A673 (cell line): Measurements from ENCODE around the gene FBXL17. TPM values are rescaled to one million over a fixed set of nuclear protein-coding genes. Genes with fewer than 3 reads are reported as not detected.

ENCODE experiments used
- BruUV-seq: library from RNA; stranded (reverse); fragments of 400-500 nt; replicated peaks from 2 replicates; lab custom pipeline; 2021; lab: Mats Ljungman, UMichigan
- CTCF ChIA-PET: fragments of 300-600 bp; sonication (Branson Sonifier 250); formaldehyde crosslinking; loops from one replicate; lab custom pipeline; 2022; ENCODE audit warnings: antibody characterized with exemption; lab: Charles Lee
- POLR2A ChIA-PET: fragments of 300-600 bp; sonication (Branson Sonifier 250); formaldehyde crosslinking; loops from one replicate; lab custom pipeline; 2022; ENCODE audit warnings: antibody characterized with exemption; ENCODE audit not compliant: low non-redundant PET; lab: Charles Lee
- DNase-seq: peaks from one replicate; pipeline ENCODE4 v3.0.0-alpha.2; 2015; ENCODE audit warnings: low spot score
- H3K27ac ChIP-seq: fragments of 200-600 bp; sonication (generic); 2 replicates; pipeline ENCODE4 v1.5.1; 2016; ENCODE audit warnings: mixed run types, low read depth, mild to moderate bottlenecking, mixed read lengths, antibody characterized with exemption, low read length; ENCODE audit not compliant: poor library complexity, severe bottlenecking
- H3K27me3 ChIP-seq: fragments of 200-600 bp; sonication (generic); replicated peaks from 2 replicates; pipeline ENCODE4 v1.6.1; 2017; ENCODE audit warnings: mixed run types, low read depth, mild to moderate bottlenecking, mixed read lengths, antibody characterized with exemption, low read length; ENCODE audit not compliant: insufficient read depth, poor library complexity
- H3K36me3 ChIP-seq: fragments of 200-600 bp; sonication (generic); 2 replicates; pipeline ENCODE4 v1.6.1; 2016; ENCODE audit warnings: mixed run types, mild to moderate bottlenecking, mixed read lengths, antibody characterized with exemption, low read length; ENCODE audit not compliant: insufficient read depth, poor library complexity, severe bottlenecking
- H3K4me1 ChIP-seq: fragments of 200-600 bp; sonication (generic); 2 replicates; pipeline ENCODE4 v1.6.1; 2017; ENCODE audit warnings: mixed run types, mild to moderate bottlenecking, mixed read lengths, antibody characterized with exemption, low read length; ENCODE audit not compliant: insufficient read depth, poor library complexity, severe bottlenecking
- H3K4me3 ChIP-seq: fragments of 200-600 bp; sonication (generic); 2 replicates; pipeline ENCODE4 v1.5.1; 2016; ENCODE audit warnings: low read depth, mixed run types, mild to moderate bottlenecking, mixed read lengths, low read length; ENCODE audit not compliant: poor library complexity, severe bottlenecking
- H3K9me3 ChIP-seq: fragments of 200-600 bp; sonication (generic); 2 replicates; pipeline ENCODE4 v1.6.1; 2016; ENCODE audit warnings: mixed run types, low read depth, mild to moderate bottlenecking, mixed read lengths, antibody characterized with exemption, low read length; ENCODE audit not compliant: poor library complexity, severe bottlenecking
- EZH2 ChIP-seq: fragments of 200-600 bp; sonication (generic); IDR thresholded peaks from 2 replicates; pipeline ENCODE4 v1.6.1; 2017; ENCODE audit warnings: borderline replicate concordance, low read depth, mild to moderate bottlenecking, mixed read lengths, antibody characterized with exemption, low read length; ENCODE audit not compliant: poor library complexity, severe bottlenecking
- intact Hi-C: fragments of 100-400 bp; cut with micrococcal nuclease; formaldehyde crosslinking; loops from one replicate; pipeline ENCODE4 v1.10.0; 2022; ENCODE audit not compliant: unreplicated experiment
- total RNA-seq: library from RNA; stranded (reverse); gene quantifications from 2 replicates; pipeline ENCODE4 v1.2.3, GENCODE V29; 2021
- TF ChIP-seq, protein P1 (sequence below): fragments of 300-800, 200-600 bp; sonication (generic); conservative IDR thresholded peaks from 2 replicates; pipeline ENCODE4 v1.5.1; 2017; ENCODE audit warnings: low read depth, mild to moderate bottlenecking, antibody characterized with exemption, low read length, moderate library complexity, mixed read lengths

Gene FBXL17
- total RNA-seq, 1 experiment from 2014 or later = 5.7 TPM

DNA sequence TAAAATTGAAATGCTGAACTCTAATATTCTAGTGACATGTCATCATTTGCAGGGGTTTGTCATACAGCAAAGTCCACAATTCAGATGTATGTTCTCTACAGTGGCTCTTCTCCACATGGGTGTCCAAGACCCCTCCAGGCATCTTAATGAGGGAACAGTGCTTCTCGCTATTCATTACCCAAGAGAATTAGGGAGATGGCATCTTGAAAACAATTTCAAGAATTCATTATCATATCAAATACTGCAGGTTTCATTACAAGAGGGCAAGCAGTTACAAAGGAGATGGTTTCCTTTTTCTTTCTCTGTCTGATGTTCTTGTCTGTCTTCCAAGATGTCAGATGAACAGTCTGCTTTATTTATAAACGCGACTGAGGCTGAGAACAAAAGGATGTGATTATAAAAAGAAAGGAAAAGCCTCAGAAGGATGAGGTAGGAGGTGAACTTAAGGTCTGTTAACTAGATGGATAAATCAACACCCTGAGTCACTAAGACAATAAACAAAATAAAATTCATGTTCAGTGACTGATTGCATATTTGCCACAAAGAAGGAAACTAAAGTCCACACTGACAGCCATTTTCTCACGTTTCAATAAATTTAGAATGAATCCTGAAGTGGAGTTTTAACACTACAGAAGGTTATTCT is 384.4 kb downstream of the FBXL17 start:
- POLR2A ChIA-PET = no interaction called here
- Histone ChIP-seq H3K4me1 (no peaks in the 10 kb centered on the region), H3K27ac (no peak overlapping the region), H3K4me3 (no peak overlapping the region), H3K9me3 (no peaks in the 10 kb centered on the region), H3K27me3 (no peaks in the 10 kb centered on the region), H3K36me3 (no peaks in the 10 kb centered on the region)
- CTCF ChIA-PET = no interaction called here
- DNase-seq = no peak
- TF ChIP-seq EZH2 = no peak
- TF ChIP-seq, protein P1, sequence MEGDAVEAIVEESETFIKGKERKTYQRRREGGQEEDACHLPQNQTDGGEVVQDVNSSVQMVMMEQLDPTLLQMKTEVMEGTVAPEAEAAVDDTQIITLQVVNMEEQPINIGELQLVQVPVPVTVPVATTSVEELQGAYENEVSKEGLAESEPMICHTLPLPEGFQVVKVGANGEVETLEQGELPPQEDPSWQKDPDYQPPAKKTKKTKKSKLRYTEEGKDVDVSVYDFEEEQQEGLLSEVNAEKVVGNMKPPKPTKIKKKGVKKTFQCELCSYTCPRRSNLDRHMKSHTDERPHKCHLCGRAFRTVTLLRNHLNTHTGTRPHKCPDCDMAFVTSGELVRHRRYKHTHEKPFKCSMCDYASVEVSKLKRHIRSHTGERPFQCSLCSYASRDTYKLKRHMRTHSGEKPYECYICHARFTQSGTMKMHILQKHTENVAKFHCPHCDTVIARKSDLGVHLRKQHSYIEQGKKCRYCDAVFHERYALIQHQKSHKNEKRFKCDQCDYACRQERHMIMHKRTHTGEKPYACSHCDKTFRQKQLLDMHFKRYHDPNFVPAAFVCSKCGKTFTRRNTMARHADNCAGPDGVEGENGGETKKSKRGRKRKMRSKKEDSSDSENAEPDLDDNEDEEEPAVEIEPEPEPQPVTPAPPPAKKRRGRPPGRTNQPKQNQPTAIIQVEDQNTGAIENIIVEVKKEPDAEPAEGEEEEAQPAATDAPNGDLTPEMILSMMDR = no peak
- BruUV-seq = no TSS peak
- intact Hi-C loops = no loop called here

- Histone ChIP-seq H3K27ac (no peak overlapping the region), H3K27me3 (no peaks in the 10 kb centered on the region), H3K36me3 (no peaks in the 10 kb centered on the region), H3K4me3 (no peak overlapping the region), H3K9me3 (no peaks in the 10 kb centered on the region), H3K4me1 (no peaks in the 10 kb centered on the region)
- BruUV-seq = no TSS peak
- no peak for TF ChIP-seq EZH2
- TF ChIP-seq, protein P1 = no peak
- ChIA-PET CTCF (no interaction called here), POLR2A (no interaction called here)
- no peak for DNase-seq
- intact Hi-C loops = no loop called here
Measured at GRCh38 chr5:107993341-107993740, 388.6 kb downstream of the FBXL17 start.

DNA sequence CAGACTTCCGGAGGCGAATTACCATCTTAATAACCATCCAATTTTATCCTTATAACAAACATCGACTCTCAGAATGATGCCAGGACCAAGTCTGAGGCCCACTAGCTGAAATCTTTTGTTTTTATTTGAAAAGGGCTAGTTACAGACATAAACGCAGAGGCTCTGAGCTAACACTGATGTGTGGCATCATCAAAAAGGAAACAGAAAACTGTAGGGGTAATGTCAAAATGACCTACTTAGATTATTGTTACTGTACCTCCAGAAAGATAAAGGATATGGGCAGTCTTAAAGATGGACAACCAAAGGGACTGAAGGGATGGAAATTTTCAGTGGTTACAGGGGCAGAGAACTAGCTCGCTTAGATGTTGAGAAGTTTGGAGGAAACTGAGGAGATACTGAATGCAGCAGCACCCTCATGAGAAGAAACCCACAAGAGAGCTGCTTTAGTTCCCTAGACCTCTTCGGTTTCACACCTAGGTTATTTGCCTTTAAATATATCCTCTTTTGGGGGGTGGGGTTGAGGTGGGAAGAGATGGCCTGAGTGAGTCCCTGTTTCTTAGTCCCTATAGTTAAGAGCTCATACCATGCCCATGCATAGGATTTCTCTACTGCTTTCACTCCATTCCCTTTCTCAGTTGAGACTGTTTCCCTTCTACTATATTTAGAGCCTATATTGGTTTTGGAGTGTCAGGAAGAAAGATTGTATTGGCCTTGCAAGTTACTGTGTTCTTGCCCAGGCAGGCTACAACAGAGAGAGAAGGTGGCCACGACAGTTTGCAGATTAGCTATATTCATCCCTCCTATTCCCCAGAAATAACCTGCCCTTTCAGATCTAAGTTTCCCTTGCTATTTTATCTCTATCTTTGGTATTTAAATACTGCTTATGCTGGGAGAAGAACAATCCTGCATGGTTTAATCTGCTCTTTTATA is 390.8 kb downstream of the FBXL17 start:
- Histone ChIP-seq H3K27me3 (no peaks in the 10 kb centered on the region), H3K4me3 (no peak overlapping the region), H3K27ac (no peak overlapping the region), H3K36me3 (no peaks in the 10 kb centered on the region), H3K9me3 (no peaks in the 10 kb centered on the region), H3K4me1 (no peaks in the 10 kb centered on the region)
- no TSS peak for BruUV-seq
- intact Hi-C loops = no loop called here
- DNase-seq = no peak
- TF ChIP-seq, protein P1 = no peak
- TF ChIP-seq EZH2 = no peak
- ChIA-PET POLR2A (interaction anchor here (0.6 kb wide), 1 partner anchor 595 kb away, joined by 3 read pairs; no protein-coding TSS in a partner anchor), CTCF (no interaction called here)
